ENCODE results near the gene MRPL37.
A peak's percentile ranks its signal among the peaks of the same experiment; 100 is the strongest.

GRCh38 chr1:54253480-54253879, 53.5 kb downstream of the MRPL37 start:
- TF ChIP-seq CTCF (conservative IDR thresholded peaks at IDR 0.05; ENCODE audit: low read depth, low read length) (0 out of 2 replicates have a peak, but pooled peaks have one; percentile 3), CEBPB (IDR thresholded peaks at IDR 0.05; ENCODE audit: low read depth, low read length) (no peak), MAZ (IDR thresholded peaks at IDR 0.05; ENCODE audit: borderline replicate concordance, low read depth, low read length) (peak; percentile 84), MXI1 (IDR thresholded peaks at IDR 0.05; ENCODE audit: borderline replicate concordance, low read depth, low read length) (no peak), POLR2A (IDR thresholded peaks at IDR 0.05; ENCODE audit: low read depth, low read length) (no peak), RFX5 (IDR thresholded peaks at IDR 0.05; ENCODE audit: low read depth, low read length) (0 out of 2 replicates have a peak, but pooled peaks have one; percentile 30), NFE2L2 (IDR thresholded peaks at IDR 0.05; ENCODE audit: low read depth, low read length) (peak; percentile 32; the same call in 1 of the 2 replicates), MAFK (IDR thresholded peaks at IDR 0.05; ENCODE audit: low read depth, low read length) (no peak), ELK1 (IDR thresholded peaks at IDR 0.05; ENCODE audit: borderline replicate concordance, low read depth, low read length) (no peak)

All from IMR-90 (cell line).